HepG2 (cell line): ENCODE data around the gene TRIM27. TPM values are rescaled to one million over a fixed set of nuclear protein-coding genes. Genes with fewer than 3 reads are reported as not detected.
A peak's percentile ranks its signal among the peaks of the same experiment; 100 is the strongest.
"Not testable (repeated sequence)": the region's sequence is repeated elsewhere in the genome, so short reads cannot be mapped to it uniquely, and the experiment has no call there.

Source experiments
- CTCF ChIP-seq: sonication (generic); formaldehyde crosslinking; IDR thresholded peaks from 2 replicates; pipeline ENCODE4 v1.5.0; 2020; ENCODE audit warnings: mild to moderate bottlenecking, missing genetic modification reagents, moderate library complexity
- FOXK1 ChIP-seq: sonication (generic); formaldehyde crosslinking; IDR thresholded peaks from 2 replicates; pipeline ENCODE4 v1.4.0; 2020; ENCODE audit warnings: low read depth, missing genetic modification reagents, borderline replicate concordance
- HNF1B ChIP-seq: sonication (generic); formaldehyde crosslinking; IDR thresholded peaks from 2 replicates; pipeline ENCODE4 v1.5.1; 2020; ENCODE audit warnings: mild to moderate bottlenecking, moderate library complexity, missing genetic modification reagents
- NFATC3 ChIP-seq: sonication (generic); formaldehyde crosslinking; IDR thresholded peaks from 2 replicates; pipeline ENCODE4 v1.5.1; 2020; ENCODE audit warnings: mild to moderate bottlenecking, missing genetic modification reagents
- PHF8 ChIP-seq: sonication (generic); formaldehyde crosslinking; IDR thresholded peaks from 2 replicates; pipeline ENCODE4 v1.5.0; 2020; ENCODE audit warnings: missing genetic modification reagents
- POLR2A ChIP-seq, 2 experiments: IDR thresholded peaks; 2 replicates each; pipeline ENCODE4 v1.6.1; 2011; ENCODE audit warnings: low read depth in 2 of 2, low read length in 2 of 2, mild to moderate bottlenecking in 1 of 2, moderate library complexity in 1 of 2; ENCODE audit not compliant: insufficient read depth in 1 of 2
- SOX13 ChIP-seq, 3 experiments: fragments of 450-650 bp in 1 of 3; sonication (generic) in 1 of 3; formaldehyde crosslinking in 1 of 3; IDR thresholded peaks in 2 of 3; conservative IDR thresholded peaks in 1 of 3; 2 replicates each; pipeline versions ENCODE4 v1.5.0 to v1.6.1; 2016 to 2020; ENCODE audit warnings: antibody characterized with exemption in 1 of 3, mild to moderate bottlenecking in 1 of 3, missing compliant biosample characterization in 1 of 3, missing genetic modification reagents in 1 of 3, moderate library complexity in 1 of 3
- USF2 ChIP-seq, 2 experiments: sonication (generic) in 1 of 2; formaldehyde crosslinking in 1 of 2; IDR thresholded peaks; 2 replicates each; pipeline versions ENCODE4 v1.5.1 to v1.6.1; 2011 to 2020; ENCODE audit warnings: borderline replicate concordance in 1 of 2, low read depth in 1 of 2, low read length in 1 of 2, mild to moderate bottlenecking in 1 of 2, missing genetic modification reagents in 1 of 2, moderate library complexity in 1 of 2
- ZFP82 ChIP-seq: sonication (generic); formaldehyde crosslinking; IDR thresholded peaks from 2 replicates; pipeline ENCODE4 v1.5.1; 2020; ENCODE audit warnings: mild to moderate bottlenecking, missing genetic modification reagents, borderline replicate concordance
- ZNF329 ChIP-seq: sonication (generic); formaldehyde crosslinking; IDR thresholded peaks from 2 replicates; pipeline ENCODE4 v1.9.0; 2021; ENCODE audit warnings: low read depth, mild to moderate bottlenecking, missing genetic modification reagents
- ZNF598 ChIP-seq: sonication (generic); formaldehyde crosslinking; IDR thresholded peaks from 2 replicates; pipeline ENCODE4 v1.5.1; 2020; ENCODE audit warnings: mild to moderate bottlenecking, missing genetic modification reagents, borderline replicate concordance
- ZNF644 ChIP-seq: IDR thresholded peaks from 2 replicates; pipeline ENCODE4 v1.6.1; 2016; ENCODE audit warnings: low read depth
- ZNF709 ChIP-seq: sonication (generic); formaldehyde crosslinking; IDR thresholded peaks from 2 replicates; pipeline ENCODE4 v1.5.0; 2020; ENCODE audit warnings: mild to moderate bottlenecking, missing genetic modification reagents
- ZNF800 ChIP-seq: sonication (generic); formaldehyde crosslinking; IDR thresholded peaks from 2 replicates; pipeline ENCODE4 v1.4.0; 2020; ENCODE audit warnings: missing genetic modification reagents
- polyA plus RNA-seq, 8 experiments: library from polyadenylated mRNA; depleted of rRNA in 3 of 8; stranded (reverse) in 7 of 8; unstranded in 1 of 8; fragments of >200 nt; fragmentation: Illumina TruSeq in 4 of 8; extraction: Trizol in 4 of 8; gene quantifications; 2 replicates each; pipeline versions ENCODE4 v1.2.1 to v1.2.3, GENCODE V29; 2011 to 2016; ENCODE audit warnings: low read depth in 4 of 8, missing spikeins in 1 of 8, mixed read lengths in 1 of 8; ENCODE audit not compliant: insufficient read depth in 1 of 8
- total RNA-seq, 5 experiments: library from RNA; depleted of rRNA; stranded (reverse); fragments of >200 nt; fragmentation: Illumina TruSeq; extraction: Trizol; gene quantifications; 2 replicates each; pipeline ENCODE4 v1.2.3, GENCODE V29; 2016; ENCODE audit warnings: low read depth in 1 of 5
- TF ChIP-seq, protein P1 (sequence below): sonication (generic); formaldehyde crosslinking; IDR thresholded peaks from 2 replicates; pipeline ENCODE4 v1.4.0; 2020; ENCODE audit warnings: missing genetic modification reagents, borderline replicate concordance
- TF ChIP-seq, protein P2 (sequence below): sonication (generic); IDR thresholded peaks from 2 replicates; pipeline ENCODE4 v1.6.1; 2016; ENCODE audit warnings: low read depth, borderline replicate concordance

The TRIM27 gene
- total and polyA plus RNA-seq, 2 of the 13 experiments (the other 11 are each of a cell fraction or from before 2014, with no cell fraction given), result 88.6 to 112 TPM

- TF ChIP-seq CTCF (CRISPR knock-in tag) (peak; percentile 45; the same call in 1 of the 2 replicates), ZNF329 (CRISPR knock-in tag) (peak; percentile 53; the same call in 1 of the 2 replicates), ZNF644 (peak; percentile 74), NFATC3 (CRISPR knock-in tag) (peak; percentile 56; the same call in 1 of the 2 replicates), HNF1B (CRISPR knock-in tag) (peak; percentile 56; the same call in 1 of the 2 replicates), FOXK1 (CRISPR knock-in tag) (peak; percentile 35; the same call in 1 of the 2 replicates), ZNF709 (CRISPR knock-in tag) (peak; percentile 92), ZFP82 (CRISPR knock-in tag) (0 out of 2 replicates have a peak, but pooled peaks have one; percentile 1), PHF8 (CRISPR knock-in tag) (peak; percentile 89), USF2 (CRISPR knock-in tag; IDR thresholded peaks at IDR 0.05; ENCODE audit: borderline replicate concordance) (peak; percentile 44; the same call in 1 of the 2 replicates), SOX13 (CRISPR knock-in tag; conservative IDR thresholded peaks at IDR 0.05 in 1 of 2, IDR thresholded peaks at IDR 0.05 in 1 of 2) (peak in 1 of 2 experiments; percentile 40; a peak in 1 of 4 replicates), ZNF598 (CRISPR knock-in tag) (peak; percentile 93), POLR2A (IDR thresholded peaks at IDR 0.05; ENCODE audit: insufficient read depth in 1 of 2, low read depth in 2 of 2, low read length in 2 of 2) (peak; percentile 33 to 45; a peak in 2 of 4 replicates), ZNF800 (CRISPR knock-in tag) (peak; percentile 81)
- TF ChIP-seq, protein P1, sequence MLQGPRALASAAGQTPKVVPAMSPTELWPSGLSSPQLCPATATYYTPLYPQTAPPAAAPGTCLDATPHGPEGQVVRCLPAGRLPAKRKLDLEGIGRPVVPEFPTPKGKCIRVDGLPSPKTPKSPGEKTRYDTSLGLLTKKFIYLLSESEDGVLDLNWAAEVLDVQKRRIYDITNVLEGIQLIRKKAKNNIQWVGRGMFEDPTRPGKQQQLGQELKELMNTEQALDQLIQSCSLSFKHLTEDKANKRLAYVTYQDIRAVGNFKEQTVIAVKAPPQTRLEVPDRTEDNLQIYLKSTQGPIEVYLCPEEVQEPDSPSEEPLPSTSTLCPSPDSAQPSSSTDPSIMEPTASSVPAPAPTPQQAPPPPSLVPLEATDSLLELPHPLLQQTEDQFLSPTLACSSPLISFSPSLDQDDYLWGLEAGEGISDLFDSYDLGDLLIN (CRISPR knock-in tag), result peak; percentile 70; the same call in 1 of the 2 replicates
- not testable (repeated sequence) for TF ChIP-seq USF2 (IDR thresholded peaks at IDR 0.05; ENCODE audit: low read depth, low read length); SOX13 (IDR thresholded peaks at IDR 0.05)
- TF ChIP-seq, protein P2, sequence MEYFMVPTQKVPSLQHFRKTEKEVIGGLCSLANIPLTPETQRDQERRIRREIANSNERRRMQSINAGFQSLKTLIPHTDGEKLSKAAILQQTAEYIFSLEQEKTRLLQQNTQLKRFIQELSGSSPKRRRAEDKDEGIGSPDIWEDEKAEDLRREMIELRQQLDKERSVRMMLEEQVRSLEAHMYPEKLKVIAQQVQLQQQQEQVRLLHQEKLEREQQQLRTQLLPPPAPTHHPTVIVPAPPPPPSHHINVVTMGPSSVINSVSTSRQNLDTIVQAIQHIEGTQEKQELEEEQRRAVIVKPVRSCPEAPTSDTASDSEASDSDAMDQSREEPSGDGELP, result peak; percentile 48; the same call in 1 of the 2 replicates
These were observed 57.3 kb downstream of the TRIM27 start (continued) for GRCh38 chr6:28866205-28867085.
